ENCODE data around the gene WWOX.

WWOX gene

DNA sequence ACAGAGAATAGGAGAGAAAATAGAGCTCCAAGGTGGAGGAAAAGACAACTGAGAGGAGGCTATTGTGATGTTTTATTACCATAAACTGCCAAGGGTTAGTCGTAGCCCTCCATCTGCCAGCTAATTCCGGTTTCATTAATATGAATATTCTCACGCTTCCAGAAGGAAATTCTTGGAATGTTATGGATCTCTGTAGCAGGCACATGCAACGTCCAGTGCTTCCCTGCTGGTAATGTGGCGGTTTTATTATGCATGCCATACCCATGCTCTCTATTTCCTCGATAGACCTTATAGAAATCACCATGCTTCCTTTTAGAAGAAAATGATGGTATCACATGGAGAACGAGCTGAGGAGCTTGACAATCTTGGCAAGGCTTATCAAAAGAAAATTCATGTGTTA is 1037.5 kb downstream of the WWOX start:
- H3K4me3 ChIP-seq (ENCODE audit: low read depth, low read length) = no peak overlapping the region
- DNase-seq (ENCODE audit: low read depth, low spot score) = no peak
- POLR2A ChIA-PET = no interaction called here
- TF ChIP-seq, protein P1, sequence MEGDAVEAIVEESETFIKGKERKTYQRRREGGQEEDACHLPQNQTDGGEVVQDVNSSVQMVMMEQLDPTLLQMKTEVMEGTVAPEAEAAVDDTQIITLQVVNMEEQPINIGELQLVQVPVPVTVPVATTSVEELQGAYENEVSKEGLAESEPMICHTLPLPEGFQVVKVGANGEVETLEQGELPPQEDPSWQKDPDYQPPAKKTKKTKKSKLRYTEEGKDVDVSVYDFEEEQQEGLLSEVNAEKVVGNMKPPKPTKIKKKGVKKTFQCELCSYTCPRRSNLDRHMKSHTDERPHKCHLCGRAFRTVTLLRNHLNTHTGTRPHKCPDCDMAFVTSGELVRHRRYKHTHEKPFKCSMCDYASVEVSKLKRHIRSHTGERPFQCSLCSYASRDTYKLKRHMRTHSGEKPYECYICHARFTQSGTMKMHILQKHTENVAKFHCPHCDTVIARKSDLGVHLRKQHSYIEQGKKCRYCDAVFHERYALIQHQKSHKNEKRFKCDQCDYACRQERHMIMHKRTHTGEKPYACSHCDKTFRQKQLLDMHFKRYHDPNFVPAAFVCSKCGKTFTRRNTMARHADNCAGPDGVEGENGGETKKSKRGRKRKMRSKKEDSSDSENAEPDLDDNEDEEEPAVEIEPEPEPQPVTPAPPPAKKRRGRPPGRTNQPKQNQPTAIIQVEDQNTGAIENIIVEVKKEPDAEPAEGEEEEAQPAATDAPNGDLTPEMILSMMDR (IDR thresholded peaks at IDR 0.05; ENCODE audit: insufficient read depth, low read length, missing control alignments) = no peak
- CTCF ChIA-PET = no interaction called here

DNA sequence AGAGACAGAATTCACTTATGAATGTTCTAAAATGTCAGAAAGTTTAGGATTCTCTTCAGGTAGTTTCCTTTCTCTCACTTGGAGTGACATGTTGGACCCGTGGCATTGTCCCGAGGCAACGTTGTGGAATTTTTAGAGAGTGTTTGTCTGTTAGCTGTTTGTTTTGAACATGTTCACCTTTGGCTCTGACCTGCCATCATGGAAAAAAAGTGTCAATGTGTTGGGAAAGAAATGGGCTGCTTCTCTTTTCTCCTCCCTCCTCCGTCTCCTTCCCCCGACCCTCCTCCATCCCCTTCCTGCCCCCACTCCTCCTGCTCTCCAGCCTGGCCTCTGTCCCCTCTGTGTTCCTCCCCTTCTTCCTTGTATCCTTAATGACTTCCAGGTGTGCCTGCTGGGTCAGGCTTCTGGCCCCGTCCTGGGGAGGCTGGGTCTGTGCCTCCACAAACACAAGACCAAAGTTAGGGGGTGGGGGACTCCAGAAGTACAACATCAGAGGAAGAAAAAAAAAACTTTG is 1038.0 kb downstream of the WWOX start:
- ChIA-PET POLR2A (no interaction called here), CTCF (no interaction called here)
- TF ChIP-seq, protein P1 (IDR thresholded peaks at IDR 0.05; ENCODE audit: insufficient read depth, low read length, missing control alignments) = no peak
- DNase-seq (ENCODE audit: low read depth, low spot score) = no peak
- H3K4me3 ChIP-seq (ENCODE audit: low read depth, low read length) = no peak overlapping the region

DNA sequence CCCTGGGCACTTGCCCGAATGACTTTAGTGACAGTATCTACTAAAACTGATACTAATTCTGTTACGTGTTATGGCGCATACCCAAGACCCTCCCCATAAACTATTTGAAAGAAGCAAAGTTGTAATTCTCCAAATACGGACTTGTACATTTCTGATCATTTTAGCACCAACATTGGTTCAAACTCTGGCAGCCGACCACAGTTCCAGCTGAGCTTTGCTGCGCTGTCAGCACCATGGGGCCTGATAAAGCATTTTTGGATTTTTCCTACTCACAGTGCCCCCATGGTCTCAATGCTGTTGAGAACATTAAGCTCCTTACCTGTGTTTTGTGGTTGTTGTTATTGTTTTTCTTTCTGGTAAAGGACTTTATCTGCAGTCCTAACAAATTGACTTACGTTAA is 1040.3 kb downstream of the WWOX start:
- CTCF ChIA-PET = no interaction called here
- POLR2A ChIA-PET = no interaction called here
- no peak for DNase-seq (ENCODE audit: low read depth, low spot score)
- H3K4me3 ChIP-seq (ENCODE audit: low read depth, low read length) = no peak overlapping the region
- TF ChIP-seq, protein P1 (IDR thresholded peaks at IDR 0.05; ENCODE audit: insufficient read depth, low read length, missing control alignments) = no peak

DNA sequence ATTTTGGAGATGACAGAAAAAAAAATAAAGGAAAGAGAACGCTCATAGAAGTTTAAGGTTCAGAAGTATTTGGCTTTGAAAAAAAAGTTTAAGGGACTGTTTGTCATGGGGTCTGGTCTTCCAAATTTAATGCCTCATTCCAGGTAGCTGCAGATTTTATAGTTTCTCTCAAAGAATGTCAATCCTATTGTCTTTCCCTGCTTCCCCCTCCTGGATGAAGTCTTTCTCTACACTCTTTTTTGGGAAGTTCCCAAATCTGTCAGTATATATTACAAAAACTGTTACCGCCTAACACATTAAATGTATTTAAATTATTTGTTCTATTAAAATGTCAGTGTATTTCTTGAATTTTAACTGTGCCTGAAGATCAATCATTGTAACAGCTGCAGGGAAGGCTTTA is 1043.6 kb downstream of the WWOX start:
- H3K4me3 ChIP-seq (ENCODE audit: low read depth, low read length) = no peak overlapping the region
- POLR2A ChIA-PET = no interaction called here
- DNase-seq (ENCODE audit: low read depth, low spot score) = no peak
- TF ChIP-seq, protein P1 (IDR thresholded peaks at IDR 0.05; ENCODE audit: insufficient read depth, low read length, missing control alignments) = no peak
- CTCF ChIA-PET = no interaction called here

DNA sequence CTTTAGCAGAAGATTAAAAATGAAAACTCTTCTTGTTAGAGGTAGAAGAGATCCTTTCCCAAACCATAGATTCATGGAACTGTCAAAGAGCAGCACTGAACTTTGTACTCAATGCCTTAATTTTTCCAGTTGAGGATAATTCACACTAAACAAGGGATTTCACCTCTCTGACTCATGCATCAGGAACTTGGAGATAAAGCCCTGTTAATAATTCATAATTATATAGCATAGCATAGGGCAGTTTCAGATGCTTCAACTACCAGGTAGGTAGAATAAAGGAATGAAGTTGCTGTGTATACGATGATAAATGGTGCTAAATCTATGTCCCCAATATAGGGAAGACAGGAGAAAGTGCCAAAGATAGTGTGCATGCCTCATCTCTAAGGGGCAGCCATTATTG is 1050.7 kb downstream of the WWOX start:
- no peak for DNase-seq (ENCODE audit: low read depth, low spot score)
- TF ChIP-seq, protein P1 (IDR thresholded peaks at IDR 0.05; ENCODE audit: insufficient read depth, low read length, missing control alignments) = no peak

DNA sequence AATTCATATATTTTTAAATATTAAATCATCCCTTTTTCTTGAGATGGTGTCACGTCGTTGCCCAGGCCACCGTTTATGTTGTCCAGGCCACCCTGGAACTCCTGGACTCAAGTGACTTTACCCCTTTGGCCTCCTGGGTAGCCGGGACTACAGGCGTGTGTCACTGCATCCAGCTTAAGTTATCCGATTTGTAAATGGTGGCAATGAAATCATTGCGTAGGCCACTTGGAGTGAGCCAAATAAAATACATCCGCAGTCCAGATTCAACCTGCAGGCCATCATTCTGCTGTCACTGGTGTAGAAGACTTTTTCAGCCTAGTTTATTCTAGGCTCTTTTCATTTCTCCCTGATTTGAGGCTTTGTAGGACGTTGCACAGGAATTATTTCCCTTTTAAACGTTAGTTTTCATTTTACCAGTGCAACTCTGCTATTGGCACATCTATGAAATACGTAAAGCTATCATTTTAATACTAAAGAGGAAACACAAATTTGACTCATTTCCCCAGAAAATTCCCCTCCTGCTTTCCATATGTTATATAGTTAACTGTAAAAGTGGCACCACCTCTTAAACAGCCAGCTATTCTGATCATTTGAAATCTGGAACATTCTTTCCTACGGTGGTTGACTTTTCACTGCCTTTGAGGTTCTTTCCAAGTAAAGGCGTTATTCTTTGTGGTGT is 1051.3 kb downstream of the WWOX start:
- CTCF ChIA-PET = no interaction called here
- DNase-seq (ENCODE audit: low read depth, low spot score) = no peak
- TF ChIP-seq, protein P1 (IDR thresholded peaks at IDR 0.05; ENCODE audit: insufficient read depth, low read length, missing control alignments) = no peak
- no peak overlapping the region for H3K4me3 ChIP-seq (ENCODE audit: low read depth, low read length)
- POLR2A ChIA-PET = no interaction called here

More for the DNA sequence above, 1050.7 kb downstream of the WWOX start:
- CTCF ChIA-PET = no interaction called here
- POLR2A ChIA-PET = no interaction called here
- no peak overlapping the region for H3K4me3 ChIP-seq (ENCODE audit: low read depth, low read length)

Data from AG04449 (cell line).